HG03520 (cell line): ENCODE measurements around the gene RET.

Experiments
- ATAC-seq: cut with Tn5 transposase; IDR thresholded peaks from one replicate; pipeline ENCODE4 v1.9.1; 2021; ENCODE audit warnings: mild to moderate bottlenecking, moderate library complexity; ENCODE audit not compliant: unreplicated experiment

The RET gene

GRCh38 chr10:43119416-43120115 lies 42.7 kb downstream of the RET start:
- ATAC-seq = no peak

GRCh38 chr10:43120116-43120928 lies 43.5 kb downstream of the RET start:
- ATAC-seq = peak; percentile 3

- peak; percentile 92 for ATAC-seq
These were observed 44.1 kb downstream of the RET start for GRCh38 chr10:43120929-43121314.

- ATAC-seq = no peak
These were observed 44.6 kb downstream of the RET start for GRCh38 chr10:43121444-43121843.

- ATAC-seq = no peak
These were observed 45.2 kb downstream of the RET start for GRCh38 chr10:43122096-43122495.

GRCh38 chr10:43122826-43123225 lies 46.0 kb downstream of the RET start:
- no peak for ATAC-seq

- no peak for ATAC-seq
These were observed 46.7 kb downstream of the RET start for GRCh38 chr10:43123361-43124093.

- no peak for ATAC-seq
These were observed 47.2 kb downstream of the RET start for GRCh38 chr10:43124094-43124521.

GRCh38 chr10:43124574-43125273 lies 47.9 kb downstream of the RET start:
- no peak for ATAC-seq

- ATAC-seq = no peak
These were observed 48.5 kb downstream of the RET start for GRCh38 chr10:43125274-43125845.

GRCh38 chr10:43125881-43126731 lies 49.2 kb downstream of the RET start:
- no peak for ATAC-seq

- no peak for ATAC-seq
These were observed 50.0 kb downstream of the RET start for GRCh38 chr10:43126759-43127424.

- ATAC-seq = no peak
These were observed 50.6 kb downstream of the RET start for GRCh38 chr10:43127442-43127841.

GRCh38 chr10:43128331-43128730 lies 51.5 kb downstream of the RET start:
- no peak for ATAC-seq

- peak; percentile 69 for ATAC-seq
These were observed 52.3 kb downstream of the RET start for GRCh38 chr10:43128958-43129706.

GRCh38 chr10:43130770-43131171 lies 53.9 kb downstream of the RET start:
- no peak for ATAC-seq

GRCh38 chr10:43131256-43131655 lies 54.4 kb downstream of the RET start:
- ATAC-seq = no peak

- ATAC-seq = no peak
These were observed 55.0 kb downstream of the RET start for GRCh38 chr10:43131906-43132305.
